Pancreas (tissue), 10 donors: ENCODE data around the gene FAM89A. TPM values are rescaled to one million over a fixed set of nuclear protein-coding genes. Genes with fewer than 3 reads are reported as not detected.

ENCODE experiments used
- ATAC-seq, 4 donors: fragments of 200-7000 bp; cut with Tn5 transposase; one replicate each; pipeline versions ENCODE4 v1.8.0 to v1.9.1; 2020; ENCODE audit warnings: mild to moderate bottlenecking in 4 of 4, moderate library complexity in 4 of 4
- DNase-seq, 6 donors: peaks; one replicate each; pipeline ENCODE4 v3.0.0-alpha.2; 2020
- FAIRE-seq: peaks from 2 replicates; lab custom pipeline; 2012; peaks lifted over from hg19 to GRCh38; lab: Jason Lieb, UNC
- H3K27ac ChIP-seq, 4 donors: fragments of 200-600 bp; sonication (generic); 1 replicate in 3 of 4; 2 replicates in 1 of 4; pipeline versions ENCODE4 v1.5.0 to v1.8.0; 2020
- H3K27me3 ChIP-seq, 4 donors: fragments of 200-600 bp; one replicate each; pipeline ENCODE4 v1.8.0; 2021
- H3K36me3 ChIP-seq, 3 donors: fragments of 200-600 bp; sonication (generic) in 1 of 3; one replicate each; pipeline versions ENCODE4 v1.5.0 to v1.8.0; 2020 to 2021
- H3K4me1 ChIP-seq, 3 donors: fragments of 200-600 bp; one replicate each; pipeline ENCODE4 v1.8.0; 2021
- H3K4me3 ChIP-seq, 4 donors: fragments of 200-600 bp; sonication (generic) in 2 of 4; one replicate each; pipeline versions ENCODE4 v1.5.0 to v1.8.0; 2020 to 2021
- H3K9me3 ChIP-seq, 4 donors: fragments of 200-600 bp; one replicate each; pipeline ENCODE4 v1.8.0; 2021
- WGBS, 2 donors: extraction: QIAGEN DNeasy Blood & Tissue Kit; methylation state at CpG; one replicate each; pipeline ENCODE4 v1.1.7; 2013; 5-methylcytosine and 5-hydroxymethylcytosine counted together
- intact Hi-C, 3 donors: fragments of 100-400 bp; cut with DNase I; formaldehyde crosslinking; loops; one replicate each; pipeline versions ENCODE4 v1.11.1 to v1.14.2; 2022
- polyA plus RNA-seq, 2 donors: library from polyadenylated mRNA; stranded (reverse); fragments of 200-250 nt; gene quantifications; one replicate each; pipeline ENCODE4 v1.2.3, GENCODE V29; 2013
- total RNA-seq, 6 donors: library from RNA; stranded (reverse); fragmentation: NEBNext Ultra II Directional in 4 of 6; extraction: Animal tissue kit (Norgen Biotek cat#: 25700) in 4 of 6; gene quantifications; one replicate each; pipeline versions ENCODE4 v1.2.1 to v1.2.4, GENCODE V29; 2021 to 2023
- TF ChIP-seq, protein P1 (sequence below), 4 donors: fragments of 200-600 bp; sonication (generic) in 3 of 4; IDR thresholded peaks; one replicate each; pipeline versions ENCODE4 v1.5.0 to v1.8.0; 2021; ENCODE audit warnings: antibody characterized with exemption in 4 of 4
- donor health status: healthy with polysubstance abuse.
- donor health status: DM: no; HTN: no; CAD: no; lungs with moderate emphysema.
- donor health status: DM: no; HTN: no; CAD: no.
- donor health status: control.
- donor health status: control.
- donor health status: Bipolar disorder and iron deficiency.
- donor health status: DM: yes; HTN: yes; CAD: no.
- donor health status: DM: no; HTN: no; CAD: no.
- donor health status: DM: no; HTN: no; CAD: no.
- donor health status: DM: yes; HTN: yes; CAD: no.

FAM89A gene
- total and polyA plus RNA-seq, 8 donors, result 3.5 to 10.2 (median 7.4) TPM

DNA sequence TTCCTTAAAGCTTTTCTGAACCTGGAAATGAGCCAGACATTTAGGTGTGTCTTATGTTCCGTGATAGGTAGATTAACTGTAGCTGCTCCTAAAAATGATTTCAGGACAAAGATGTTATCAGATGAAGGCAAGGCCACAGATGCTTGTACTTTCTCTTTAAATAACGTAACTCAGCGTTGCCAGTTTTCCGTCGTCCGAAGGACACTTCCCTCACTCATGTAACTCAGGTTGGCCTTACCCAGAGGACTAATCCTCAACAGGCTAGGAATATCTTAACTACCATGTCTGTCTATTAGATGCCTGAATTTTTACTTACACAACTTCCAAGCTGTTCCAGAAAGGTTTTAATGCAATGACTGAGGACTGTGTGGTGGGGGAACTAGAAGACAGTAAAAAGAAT lies 35.4 kb upstream of the FAM89A start:
- Histone ChIP-seq H3K4me3 (no peak overlapping the region), H3K27me3 (no peaks in the 10 kb centered on the region), H3K4me1 (peaks cover 13 to 15% (median 13%) of the 10 kb centered on the region in 3 donors), H3K9me3 (no peaks in the 10 kb centered on the region), H3K36me3 (no peaks in the 10 kb centered on the region), H3K27ac (peak overlapping the region; percentile 35 to 78 (median 66))
- TF ChIP-seq, protein P1, sequence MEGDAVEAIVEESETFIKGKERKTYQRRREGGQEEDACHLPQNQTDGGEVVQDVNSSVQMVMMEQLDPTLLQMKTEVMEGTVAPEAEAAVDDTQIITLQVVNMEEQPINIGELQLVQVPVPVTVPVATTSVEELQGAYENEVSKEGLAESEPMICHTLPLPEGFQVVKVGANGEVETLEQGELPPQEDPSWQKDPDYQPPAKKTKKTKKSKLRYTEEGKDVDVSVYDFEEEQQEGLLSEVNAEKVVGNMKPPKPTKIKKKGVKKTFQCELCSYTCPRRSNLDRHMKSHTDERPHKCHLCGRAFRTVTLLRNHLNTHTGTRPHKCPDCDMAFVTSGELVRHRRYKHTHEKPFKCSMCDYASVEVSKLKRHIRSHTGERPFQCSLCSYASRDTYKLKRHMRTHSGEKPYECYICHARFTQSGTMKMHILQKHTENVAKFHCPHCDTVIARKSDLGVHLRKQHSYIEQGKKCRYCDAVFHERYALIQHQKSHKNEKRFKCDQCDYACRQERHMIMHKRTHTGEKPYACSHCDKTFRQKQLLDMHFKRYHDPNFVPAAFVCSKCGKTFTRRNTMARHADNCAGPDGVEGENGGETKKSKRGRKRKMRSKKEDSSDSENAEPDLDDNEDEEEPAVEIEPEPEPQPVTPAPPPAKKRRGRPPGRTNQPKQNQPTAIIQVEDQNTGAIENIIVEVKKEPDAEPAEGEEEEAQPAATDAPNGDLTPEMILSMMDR (IDR thresholded peaks at IDR 0.05), result no peak
- intact Hi-C loops, result no loop called here
- peak; percentile 79 to 83 (median 82) for ATAC-seq
- 36 to 39% methylated on average over 6 of the region's 6 CpGs for WGBS, 2 donors
- DNase-seq, result peak in 3 of 6 donors; percentile 24 to 65 (median 45)
- no peak for FAIRE-seq

DNA sequence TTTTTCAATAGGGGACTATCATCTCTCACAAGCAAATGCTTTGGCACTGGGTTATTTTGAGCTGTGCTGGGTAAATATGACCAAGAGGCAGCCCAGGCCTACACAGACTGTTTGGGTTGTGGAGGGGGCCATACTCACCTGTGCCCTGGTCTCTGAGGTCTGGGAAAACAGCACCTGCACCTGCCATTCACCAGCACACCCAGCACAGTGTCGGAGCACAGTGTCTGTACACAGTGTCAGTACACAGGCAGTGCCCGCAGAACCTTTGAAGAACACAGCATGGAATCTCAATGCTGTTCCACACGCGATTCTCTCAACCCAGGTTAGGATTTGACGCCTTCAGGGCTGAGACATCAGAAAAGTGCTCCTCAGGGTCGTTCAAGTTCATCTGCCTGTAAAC lies 35.0 kb upstream of the FAM89A start:
- 36 to 45% methylated on average over 6 of the region's 6 CpGs for WGBS, 2 donors
- Histone ChIP-seq H3K4me1 (peaks cover 13 to 15% (median 13%) of the 10 kb centered on the region in 3 donors), H3K27me3 (no peaks in the 10 kb centered on the region), H3K36me3 (no peaks in the 10 kb centered on the region), H3K27ac (peak overlapping the region; percentile 58 to 78 (median 68)), H3K9me3 (no peaks in the 10 kb centered on the region), H3K4me3 (no peak overlapping the region)
- DNase-seq, result peak; percentile 65 to 92 (median 86)
- intact Hi-C loops, result no loop called here
- TF ChIP-seq, protein P1 (IDR thresholded peaks at IDR 0.05), result no peak
- ATAC-seq, result peak; percentile 96 to 98 (median 98)
- FAIRE-seq, result no peak

GRCh38 chr1:231074046-231074445 lies 34.0 kb upstream of the FAM89A start:
- WGBS, 2 donors, result 85 to 91% methylated on average over 2 of the region's 2 CpGs
- peaks cover 13 to 15% (median 13%) of the 10 kb centered on the region in 3 donors for H3K4me1 ChIP-seq
- no peak overlapping the region for H3K4me3 ChIP-seq
- no peaks in the 10 kb centered on the region for H3K36me3 ChIP-seq
- no peak for FAIRE-seq
- TF ChIP-seq, protein P1 (IDR thresholded peaks at IDR 0.05), result no peak
- no peak overlapping the region for H3K27ac ChIP-seq
- H3K27me3 ChIP-seq, result no peaks in the 10 kb centered on the region
- ATAC-seq, result no peak
- H3K9me3 ChIP-seq, result no peaks in the 10 kb centered on the region
- intact Hi-C loops, result no loop called here
- DNase-seq, result no peak

- TF ChIP-seq, protein P1 (IDR thresholded peaks at IDR 0.05), result no peak
- Histone ChIP-seq H3K4me3 (no peak overlapping the region), H3K9me3 (no peaks in the 10 kb centered on the region), H3K4me1 (peaks cover 13 to 15% (median 13%) of the 10 kb centered on the region in 3 donors), H3K27ac (no peak overlapping the region), H3K36me3 (no peaks in the 10 kb centered on the region), H3K27me3 (no peaks in the 10 kb centered on the region)
- intact Hi-C loops, result no loop called here
- WGBS, 2 donors, result 98% methylated on average over 3 of the region's 3 CpGs
- no peak for DNase-seq
- no peak for ATAC-seq
- FAIRE-seq, result no peak
Measured at GRCh38 chr1:231073331-231073730, 33.3 kb upstream of the FAM89A start.

GRCh38 chr1:231072502-231073094 lies 32.5 kb upstream of the FAM89A start:
- ATAC-seq, result no peak
- DNase-seq, result no peak
- no peak overlapping the region for H3K4me3 ChIP-seq
- no peaks in the 10 kb centered on the region for H3K27me3 ChIP-seq
- H3K27ac ChIP-seq, result no peak overlapping the region
- TF ChIP-seq, protein P1 (IDR thresholded peaks at IDR 0.05), result no peak
- no peaks in the 10 kb centered on the region for H3K9me3 ChIP-seq
- WGBS, 2 donors, result 53 to 69% methylated on average over 3 of the region's 3 CpGs
- peaks cover 13 to 15% (median 13%) of the 10 kb centered on the region in 3 donors for H3K4me1 ChIP-seq
- H3K36me3 ChIP-seq, result no peaks in the 10 kb centered on the region
- no peak for FAIRE-seq
- intact Hi-C loops, result no loop called here
